Measurements from ENCODE around the gene ZBTB7C.

DNA sequence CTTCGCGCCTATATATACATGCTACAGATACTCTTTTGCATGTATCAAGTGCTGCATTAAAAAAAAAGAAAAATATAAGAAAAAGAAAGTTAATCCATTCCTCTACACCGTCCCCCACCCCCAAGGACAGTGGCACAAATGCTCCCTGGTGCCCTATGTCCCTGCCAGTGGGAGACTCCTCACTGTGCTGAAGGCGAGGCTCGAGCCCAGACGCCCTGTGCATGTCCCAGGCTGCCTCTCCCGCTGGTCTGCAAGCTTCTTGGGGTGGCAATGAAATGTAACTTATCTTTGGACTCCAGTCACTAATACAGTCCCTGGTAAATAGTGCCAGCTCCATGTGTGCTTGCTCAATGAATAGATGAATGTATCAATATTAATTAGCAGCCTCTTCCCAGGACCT lies 293.2 kb downstream of the ZBTB7C start:
- TF ChIP-seq, protein P1, sequence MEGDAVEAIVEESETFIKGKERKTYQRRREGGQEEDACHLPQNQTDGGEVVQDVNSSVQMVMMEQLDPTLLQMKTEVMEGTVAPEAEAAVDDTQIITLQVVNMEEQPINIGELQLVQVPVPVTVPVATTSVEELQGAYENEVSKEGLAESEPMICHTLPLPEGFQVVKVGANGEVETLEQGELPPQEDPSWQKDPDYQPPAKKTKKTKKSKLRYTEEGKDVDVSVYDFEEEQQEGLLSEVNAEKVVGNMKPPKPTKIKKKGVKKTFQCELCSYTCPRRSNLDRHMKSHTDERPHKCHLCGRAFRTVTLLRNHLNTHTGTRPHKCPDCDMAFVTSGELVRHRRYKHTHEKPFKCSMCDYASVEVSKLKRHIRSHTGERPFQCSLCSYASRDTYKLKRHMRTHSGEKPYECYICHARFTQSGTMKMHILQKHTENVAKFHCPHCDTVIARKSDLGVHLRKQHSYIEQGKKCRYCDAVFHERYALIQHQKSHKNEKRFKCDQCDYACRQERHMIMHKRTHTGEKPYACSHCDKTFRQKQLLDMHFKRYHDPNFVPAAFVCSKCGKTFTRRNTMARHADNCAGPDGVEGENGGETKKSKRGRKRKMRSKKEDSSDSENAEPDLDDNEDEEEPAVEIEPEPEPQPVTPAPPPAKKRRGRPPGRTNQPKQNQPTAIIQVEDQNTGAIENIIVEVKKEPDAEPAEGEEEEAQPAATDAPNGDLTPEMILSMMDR (IDR thresholded peaks at IDR 0.05) = no peak
- TF ChIP-seq POLR2A (IDR thresholded peaks at IDR 0.05) = no peak
